GM18520 (cell line): Measurements from ENCODE around the gene TTC23.
A peak's percentile ranks its signal among the peaks of the same experiment; 100 is the strongest.

Source experiments
- ATAC-seq: cut with Tn5 transposase; IDR thresholded peaks from one replicate; pipeline ENCODE4 v1.9.1; 2021; ENCODE audit not compliant: unreplicated experiment

The TTC23 gene, protein sequence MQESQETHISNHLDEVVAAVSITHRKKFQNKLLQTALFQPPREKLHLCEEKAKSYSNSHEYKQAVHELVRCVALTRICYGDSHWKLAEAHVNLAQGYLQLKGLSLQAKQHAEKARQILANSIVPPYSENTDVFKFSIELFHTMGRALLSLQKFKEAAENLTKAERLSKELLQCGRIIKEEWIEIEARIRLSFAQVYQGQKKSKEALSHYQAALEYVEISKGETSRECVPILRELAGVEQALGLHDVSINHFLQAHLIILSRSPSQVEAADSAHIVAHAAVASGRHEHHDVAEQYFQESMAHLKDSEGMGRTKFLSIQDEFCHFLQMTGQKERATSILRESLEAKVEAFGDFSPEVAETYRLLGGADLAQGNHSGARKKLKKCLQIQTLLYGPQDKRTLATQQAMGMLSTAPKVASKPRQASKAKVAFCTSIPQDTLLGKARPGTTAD

DNA sequence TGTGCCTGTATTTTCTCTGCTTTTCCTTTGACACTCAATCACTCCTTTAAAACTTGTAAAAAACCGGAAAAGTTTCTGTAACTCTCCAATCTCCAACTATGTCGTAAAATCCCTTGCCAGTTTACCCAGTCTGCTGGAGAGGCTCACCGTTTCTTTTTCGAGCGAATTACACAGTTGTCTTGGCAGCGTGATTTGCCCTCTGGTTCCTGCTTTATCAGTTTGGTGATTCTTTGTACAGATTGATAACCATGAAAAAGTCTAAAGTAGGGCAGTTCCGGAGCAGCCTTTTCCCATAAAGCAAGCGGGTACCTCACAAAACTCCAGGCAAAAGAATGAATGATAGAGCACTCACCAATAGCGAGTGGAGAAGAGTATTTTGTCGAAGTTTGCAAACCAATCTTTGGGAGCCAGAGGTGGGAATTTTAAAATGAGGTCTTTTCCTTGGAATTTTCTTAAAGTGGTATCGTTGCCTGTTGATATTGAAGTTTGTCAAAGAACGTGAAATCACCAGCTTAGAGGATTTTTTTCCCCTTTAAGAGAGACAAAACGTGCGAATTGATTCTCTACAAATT lies at the start of gene TTC23:
TSS of gene TTC23 (minus strand) at position 312 of the 572 bp plus-strand sequence. CDS start 20,869 bp downstream, outside the sequence.
- no peak for ATAC-seq

DNA sequence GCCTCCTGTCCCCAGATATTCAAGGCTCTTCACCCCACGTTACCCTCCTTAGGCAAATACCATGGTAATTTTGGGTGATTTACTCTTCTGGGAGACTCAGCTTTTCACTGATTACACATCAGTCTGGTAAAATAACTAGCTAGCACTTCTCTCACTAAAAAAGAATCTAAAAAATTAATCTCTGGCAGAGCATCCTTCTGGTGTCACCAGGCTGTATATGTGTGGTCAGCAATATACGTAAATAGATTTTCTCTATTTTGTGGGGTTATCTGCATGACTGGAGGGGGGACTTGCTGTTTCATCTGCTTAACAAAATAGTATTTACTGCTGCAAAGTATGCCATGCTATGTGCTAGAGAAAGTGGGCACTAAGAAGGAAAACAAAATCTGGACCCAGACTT lies 47.0 kb upstream of the TTC23 start:
- no peak for ATAC-seq

DNA sequence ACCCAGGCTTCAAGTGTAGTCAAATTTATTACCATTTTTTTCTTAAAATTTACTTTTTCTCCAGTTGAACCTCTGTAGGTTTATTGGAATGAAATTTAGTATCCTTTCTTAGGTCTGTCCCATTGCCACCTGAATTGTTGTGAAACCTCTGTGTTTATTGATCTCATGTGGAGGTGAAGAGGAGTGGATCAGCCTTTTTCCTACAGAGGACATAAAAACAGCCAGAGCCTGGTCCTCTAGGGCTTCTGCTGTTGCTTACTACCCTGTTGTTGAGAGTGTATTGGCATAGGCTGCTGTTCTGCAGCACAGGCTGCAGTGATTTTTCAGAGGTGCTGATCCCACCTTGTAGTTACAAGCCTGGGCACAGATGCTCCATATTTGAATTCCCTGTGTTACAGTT lies 46.5 kb upstream of the TTC23 start:
- no peak for ATAC-seq

DNA sequence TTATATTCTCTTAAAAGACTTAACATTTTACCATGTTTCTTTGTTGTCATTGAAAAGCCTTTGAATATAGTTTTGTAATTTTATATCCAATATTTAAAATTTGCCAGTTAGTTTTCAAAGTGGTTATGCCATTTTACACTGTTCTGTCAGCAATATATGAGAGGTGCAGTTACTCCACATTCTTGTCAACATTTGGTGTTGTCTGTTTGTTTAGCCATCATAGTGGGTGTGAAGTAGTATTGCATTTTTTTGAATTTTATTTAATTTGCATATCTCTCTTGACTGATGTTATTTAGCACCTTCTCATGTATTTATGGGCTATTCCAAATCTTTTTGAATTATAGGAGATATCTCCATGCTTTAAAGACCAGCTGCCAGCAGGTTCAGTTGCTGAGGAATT lies 42.3 kb upstream of the TTC23 start:
- ATAC-seq, result no peak

DNA sequence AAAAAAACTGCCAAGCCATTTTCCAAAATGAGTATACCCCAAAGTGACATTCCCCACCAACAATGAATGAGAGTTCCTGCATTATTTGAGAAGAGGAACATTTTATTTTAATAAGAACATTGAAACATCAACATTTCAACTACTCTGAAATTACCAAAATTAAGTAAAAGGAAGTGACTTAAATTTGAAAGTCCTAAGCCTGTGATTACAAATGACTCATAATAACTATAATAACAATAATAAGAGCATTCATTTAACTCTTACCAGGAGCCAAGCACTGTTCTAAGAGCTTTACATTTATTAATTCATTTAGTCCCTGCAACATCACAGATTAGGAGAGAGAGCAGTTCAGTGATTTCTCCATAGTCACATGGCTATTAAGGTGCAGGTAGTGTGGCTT lies 34.3 kb upstream of the TTC23 start:
- no peak for ATAC-seq

DNA sequence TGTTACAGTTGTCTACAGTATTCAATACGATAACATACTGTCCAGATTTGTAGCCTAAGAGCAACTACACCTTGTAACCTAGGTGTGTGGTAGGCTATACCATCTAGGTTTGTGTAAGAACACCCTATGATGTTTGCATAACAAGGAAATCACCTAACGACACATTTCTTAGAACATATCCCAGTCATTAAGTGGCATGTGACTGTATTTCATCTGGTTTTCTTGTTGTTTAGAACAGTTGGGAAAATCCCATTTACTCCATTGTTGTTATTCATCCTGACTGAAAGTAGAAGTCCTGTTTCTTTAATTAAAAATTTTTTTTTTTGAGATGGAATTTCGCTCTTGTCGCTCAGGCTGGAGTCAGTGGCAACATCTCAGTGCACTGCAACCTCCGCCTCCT lies 33.2 kb upstream of the TTC23 start:
- ATAC-seq, result no peak

DNA sequence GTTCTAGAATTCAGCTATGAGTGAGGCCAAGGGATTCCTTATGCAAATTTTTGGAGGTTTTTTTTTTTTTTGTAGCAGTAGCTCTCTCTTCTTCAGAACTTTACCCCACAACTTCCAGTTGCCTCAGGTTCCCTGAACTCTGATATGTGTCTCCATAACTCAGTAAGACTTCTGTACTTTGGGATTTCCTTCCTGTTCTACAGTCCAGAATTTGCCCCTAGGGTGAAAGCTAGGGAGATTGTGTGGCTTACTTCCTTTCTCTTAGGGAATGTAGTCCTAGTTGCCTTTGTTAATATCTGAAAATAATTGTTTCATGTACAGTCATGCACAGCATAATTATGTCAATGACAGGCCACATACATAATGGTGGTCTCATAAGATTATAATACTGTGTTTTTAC lies 32.7 kb upstream of the TTC23 start:
- no peak for ATAC-seq

DNA sequence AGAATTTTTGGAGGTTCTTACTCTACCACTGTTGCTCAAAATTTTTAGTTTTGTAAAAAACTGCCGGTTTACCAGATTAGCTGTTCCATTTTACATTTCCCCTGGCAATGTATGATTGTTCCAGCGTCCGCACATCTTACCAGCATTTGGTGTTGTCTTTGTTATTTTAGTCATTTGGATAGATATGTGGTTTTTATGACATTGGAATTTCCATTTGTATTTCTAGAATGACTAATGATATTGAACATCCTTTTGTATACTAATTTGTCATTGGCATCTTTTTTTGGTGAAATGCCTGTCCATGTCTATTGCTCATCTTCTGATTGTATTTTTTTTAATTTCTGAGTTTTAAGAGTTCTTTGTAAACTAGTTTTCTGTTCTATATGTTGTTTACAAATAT lies 30.4 kb upstream of the TTC23 start:
- ATAC-seq, result no peak

DNA sequence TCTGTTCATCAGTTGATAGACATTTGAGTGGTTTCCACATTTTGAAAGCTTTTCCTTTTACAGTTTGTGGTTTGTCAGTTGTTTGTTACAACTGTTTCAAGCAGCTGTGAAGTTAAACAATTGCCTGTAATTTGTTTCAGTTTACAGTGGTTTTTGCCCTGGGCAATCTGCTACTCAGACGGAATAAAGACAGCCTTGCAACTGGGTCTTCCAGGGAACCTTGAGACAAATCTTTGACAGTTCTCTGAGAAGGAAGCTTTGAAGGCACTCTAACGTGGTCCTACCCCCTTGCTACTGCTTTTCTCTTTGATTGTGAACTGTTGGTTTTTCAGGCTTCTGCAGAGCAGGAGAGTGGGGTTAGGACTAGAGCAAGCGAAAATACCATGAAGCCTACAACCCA lies 29.9 kb upstream of the TTC23 start:
- no peak for ATAC-seq

DNA sequence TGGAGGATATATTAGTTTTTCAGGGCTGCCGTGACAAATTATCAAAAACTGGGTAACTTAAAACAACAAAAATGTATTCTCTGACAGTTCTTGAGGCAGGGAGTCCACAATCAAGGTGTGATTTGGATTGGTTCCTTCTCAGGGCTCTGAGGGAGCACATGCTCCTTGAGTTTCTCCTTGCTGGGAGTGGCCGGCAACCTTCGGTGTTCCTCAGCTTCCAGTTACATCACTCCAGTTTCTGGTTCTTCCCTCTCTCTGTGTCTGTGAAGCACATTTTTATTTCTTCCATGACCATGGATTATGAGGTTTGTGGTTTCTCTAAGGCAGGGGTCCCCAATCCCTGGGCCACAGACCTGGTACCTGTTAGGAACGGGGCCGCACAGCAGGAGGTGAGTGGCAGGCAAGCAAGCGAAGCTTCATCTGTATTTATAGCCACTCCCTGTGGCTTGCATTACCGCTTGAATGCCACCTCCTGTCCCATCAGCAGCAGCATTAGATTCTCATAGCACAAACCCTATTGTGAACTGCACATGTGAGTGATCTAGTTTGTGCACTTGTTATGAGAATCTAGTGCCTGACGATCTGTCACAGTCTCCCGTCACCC lies 26.2 kb upstream of the TTC23 start:
- no peak for ATAC-seq

DNA sequence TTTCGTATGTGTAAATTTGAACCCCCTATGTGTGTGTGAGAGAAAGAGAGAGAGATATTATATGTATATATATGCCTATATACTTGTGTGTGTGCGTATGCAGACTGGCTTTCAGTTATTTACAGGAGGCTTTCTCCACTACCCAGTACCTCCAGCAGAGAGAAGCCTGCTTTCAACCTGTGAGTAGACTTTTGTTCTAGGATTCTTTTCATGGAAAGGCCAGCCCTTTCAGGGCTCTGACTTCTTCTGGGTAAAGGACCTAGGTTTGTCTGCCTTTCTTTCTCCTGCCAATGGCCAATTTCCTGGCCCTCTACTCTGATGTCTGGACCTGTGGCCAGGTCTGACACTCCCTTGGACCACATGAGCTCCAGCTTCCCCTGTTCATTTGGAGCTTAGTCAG lies 25.7 kb upstream of the TTC23 start:
- ATAC-seq, result no peak

DNA sequence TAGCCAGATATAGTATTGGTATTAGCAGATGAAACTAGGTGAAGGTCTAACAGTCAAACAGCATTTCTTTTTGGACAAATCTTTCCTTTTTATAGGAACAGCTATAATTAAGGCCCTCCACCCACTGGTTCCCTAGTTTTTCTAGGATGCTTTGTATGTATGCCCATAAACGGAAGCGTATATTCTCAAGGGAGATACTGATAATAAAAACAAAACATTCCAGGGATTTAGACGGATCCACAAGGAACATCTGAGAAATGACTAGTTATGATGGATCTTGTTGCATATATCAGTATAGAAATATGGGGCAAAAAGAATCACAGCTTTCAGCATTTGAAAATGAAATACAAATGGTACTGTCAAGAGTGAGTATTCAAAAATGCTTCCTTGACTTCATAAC lies 24.4 kb upstream of the TTC23 start:
- ATAC-seq, result no peak

DNA sequence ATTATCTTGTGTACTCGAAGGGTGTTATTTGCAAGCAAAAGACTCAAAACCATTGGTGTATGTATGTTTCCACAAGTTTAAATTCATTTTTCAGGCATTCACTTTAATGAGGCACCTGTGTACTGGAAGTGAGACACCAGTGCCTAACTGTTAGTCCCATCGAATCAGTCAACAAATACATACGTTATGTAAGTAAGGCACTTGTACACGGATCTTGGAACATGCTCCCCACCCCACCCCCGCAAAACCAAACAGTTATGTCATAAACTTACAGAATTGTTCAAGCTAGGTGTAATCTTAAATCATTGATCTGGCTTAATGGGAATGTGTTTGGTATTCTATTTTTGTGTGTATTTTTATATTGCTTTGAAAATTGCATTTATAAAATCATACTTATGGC lies 19.1 kb upstream of the TTC23 start:
- ATAC-seq, result no peak

DNA sequence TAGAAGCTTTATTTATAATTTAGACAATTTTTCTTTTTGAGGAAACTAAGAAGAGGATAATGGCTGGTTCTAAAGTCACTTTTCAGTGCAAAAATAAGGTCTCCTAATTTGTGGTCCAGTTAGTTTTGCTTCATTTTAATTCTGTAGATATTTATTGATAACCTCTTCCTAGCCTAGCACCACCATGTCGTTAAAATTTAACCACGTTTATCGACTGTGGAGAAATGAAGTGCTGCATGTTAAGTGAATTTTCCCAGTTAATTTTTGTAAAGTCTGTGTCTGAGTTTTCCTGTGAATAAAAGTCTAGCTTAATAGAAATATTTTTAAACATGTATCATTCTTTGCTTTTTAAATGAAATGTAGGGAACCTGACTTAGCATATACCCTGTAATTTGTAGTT lies 18.6 kb upstream of the TTC23 start:
- no peak for ATAC-seq

DNA sequence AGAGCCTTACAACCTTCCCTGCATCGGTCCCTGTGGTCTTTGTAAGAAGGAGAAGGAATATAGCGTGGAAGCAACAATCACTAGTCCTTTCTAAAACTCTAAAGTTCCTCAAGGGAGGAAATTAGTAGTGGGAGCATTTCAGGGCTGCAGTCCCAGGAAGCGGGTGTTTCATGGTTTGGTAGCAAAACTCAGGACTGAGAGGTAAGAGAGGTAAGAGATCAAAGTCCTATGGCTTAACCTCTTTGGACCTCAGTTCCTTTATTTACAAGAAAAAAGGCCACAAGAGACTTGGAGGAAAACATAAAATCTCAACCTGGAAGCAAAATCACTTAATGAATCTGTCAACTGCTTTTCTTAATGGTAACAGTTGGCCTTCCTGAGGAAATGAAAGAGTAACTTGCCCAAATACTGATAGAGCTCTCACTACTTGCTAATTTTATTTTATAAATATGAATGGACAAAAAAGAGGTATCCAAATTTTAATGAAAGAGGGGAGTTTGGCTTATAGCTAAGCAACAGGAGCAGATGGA lies 16.2 kb upstream of the TTC23 start:
- no peak for ATAC-seq

DNA sequence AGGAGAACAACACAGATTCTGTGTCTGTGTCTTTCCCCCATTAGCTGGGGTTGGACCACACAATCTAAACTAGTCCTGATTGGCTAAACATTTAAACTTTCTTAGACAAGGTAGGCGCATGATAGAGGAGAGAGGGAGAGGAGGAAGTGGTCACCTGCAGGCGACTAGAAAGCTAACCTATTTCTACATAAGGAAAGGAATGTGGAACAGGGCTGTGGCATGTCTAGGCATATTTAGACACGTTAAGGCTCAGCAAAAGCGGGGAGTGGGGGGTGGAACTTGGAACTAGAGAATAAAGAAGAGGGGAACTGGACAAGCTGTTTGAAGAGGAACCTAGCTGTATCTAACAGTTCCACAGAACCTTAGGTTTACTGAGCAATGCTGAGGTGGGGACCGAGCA lies 14.7 kb upstream of the TTC23 start:
- no peak for ATAC-seq

DNA sequence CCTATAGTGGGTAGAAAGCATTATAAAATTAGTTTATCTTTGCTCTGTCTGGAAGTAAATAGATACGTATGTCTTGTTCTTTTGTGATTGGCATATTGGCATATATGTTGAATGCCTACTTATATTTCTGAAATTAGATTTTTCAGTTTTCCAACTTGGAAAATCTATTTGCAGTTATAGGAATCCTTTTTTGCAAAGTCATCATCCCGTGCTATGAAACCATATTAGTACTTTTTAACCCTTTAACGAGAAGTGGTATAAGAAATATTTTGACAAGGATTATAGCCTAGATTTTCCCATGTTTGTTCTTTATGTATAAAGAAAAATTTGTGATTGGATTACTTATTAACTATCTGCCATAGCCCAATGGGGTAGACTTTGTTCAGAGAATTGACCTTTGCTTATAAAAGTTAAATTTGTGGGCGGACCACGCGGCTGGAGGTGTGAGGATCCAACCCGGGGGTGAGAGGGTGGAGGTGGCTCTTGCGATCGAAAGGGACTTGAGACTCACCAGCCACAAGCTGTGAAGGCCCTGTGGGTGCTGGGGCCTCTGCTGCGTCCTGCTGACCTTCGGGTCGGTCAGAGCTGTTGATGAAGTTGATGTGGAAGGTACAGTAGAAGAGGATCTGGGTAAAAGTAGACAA lies 7.8 kb upstream of the TTC23 start:
- ATAC-seq, result no peak

DNA sequence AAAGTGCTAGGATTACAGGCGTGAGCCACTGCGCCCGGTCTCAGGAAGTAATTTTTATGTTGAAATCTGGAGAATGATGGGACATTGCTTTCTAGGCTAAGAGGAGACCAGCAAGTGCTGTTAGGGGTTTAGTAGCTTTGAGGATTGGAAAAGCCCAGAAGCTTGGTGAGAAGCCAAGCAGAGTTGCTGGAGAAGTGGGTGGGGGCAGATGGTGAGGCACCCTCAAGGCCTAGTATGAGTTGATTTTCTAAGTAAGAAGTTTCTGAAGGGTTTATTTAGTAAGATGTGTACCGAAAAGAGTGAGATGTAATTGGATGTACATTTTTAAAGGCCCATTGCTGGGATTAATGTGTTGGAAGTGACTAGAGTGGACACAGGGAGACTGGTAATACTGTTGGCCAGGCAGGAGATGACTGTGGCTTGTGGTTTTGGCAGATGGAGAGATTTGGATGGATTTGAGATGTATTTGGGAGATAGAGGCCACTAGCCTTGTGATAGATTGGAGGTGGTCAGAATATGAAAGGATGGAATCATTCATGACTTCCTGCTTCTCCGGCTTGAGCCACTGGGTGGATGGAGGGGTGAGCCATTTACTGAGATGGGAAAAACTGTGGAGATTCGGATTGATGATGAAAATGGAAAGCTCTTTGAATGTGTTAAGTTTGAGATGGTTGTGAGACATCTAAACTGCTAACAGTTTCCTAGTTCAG lies 4.2 kb upstream of the TTC23 start:
- ATAC-seq, result no peak

DNA sequence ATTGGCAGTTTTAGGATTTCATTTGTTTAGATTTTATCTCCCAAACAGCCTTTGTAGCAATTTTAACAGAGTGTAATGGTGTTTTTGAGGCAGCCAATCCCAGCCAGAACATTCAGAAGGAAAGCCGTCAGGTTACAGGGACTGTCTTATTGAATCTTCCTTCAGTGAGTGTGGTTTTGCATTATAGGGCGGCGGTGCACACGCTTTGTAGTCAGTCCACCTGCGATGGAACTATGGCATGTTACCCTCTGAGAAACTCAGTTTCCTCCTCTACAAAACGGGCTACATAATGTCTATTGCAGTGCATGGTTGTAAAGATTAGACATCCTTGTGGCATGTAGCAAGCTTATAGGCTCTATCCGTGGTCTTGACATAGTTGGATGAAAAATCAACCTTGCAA lies 2.9 kb upstream of the TTC23 start:
- ATAC-seq, result no peak

DNA sequence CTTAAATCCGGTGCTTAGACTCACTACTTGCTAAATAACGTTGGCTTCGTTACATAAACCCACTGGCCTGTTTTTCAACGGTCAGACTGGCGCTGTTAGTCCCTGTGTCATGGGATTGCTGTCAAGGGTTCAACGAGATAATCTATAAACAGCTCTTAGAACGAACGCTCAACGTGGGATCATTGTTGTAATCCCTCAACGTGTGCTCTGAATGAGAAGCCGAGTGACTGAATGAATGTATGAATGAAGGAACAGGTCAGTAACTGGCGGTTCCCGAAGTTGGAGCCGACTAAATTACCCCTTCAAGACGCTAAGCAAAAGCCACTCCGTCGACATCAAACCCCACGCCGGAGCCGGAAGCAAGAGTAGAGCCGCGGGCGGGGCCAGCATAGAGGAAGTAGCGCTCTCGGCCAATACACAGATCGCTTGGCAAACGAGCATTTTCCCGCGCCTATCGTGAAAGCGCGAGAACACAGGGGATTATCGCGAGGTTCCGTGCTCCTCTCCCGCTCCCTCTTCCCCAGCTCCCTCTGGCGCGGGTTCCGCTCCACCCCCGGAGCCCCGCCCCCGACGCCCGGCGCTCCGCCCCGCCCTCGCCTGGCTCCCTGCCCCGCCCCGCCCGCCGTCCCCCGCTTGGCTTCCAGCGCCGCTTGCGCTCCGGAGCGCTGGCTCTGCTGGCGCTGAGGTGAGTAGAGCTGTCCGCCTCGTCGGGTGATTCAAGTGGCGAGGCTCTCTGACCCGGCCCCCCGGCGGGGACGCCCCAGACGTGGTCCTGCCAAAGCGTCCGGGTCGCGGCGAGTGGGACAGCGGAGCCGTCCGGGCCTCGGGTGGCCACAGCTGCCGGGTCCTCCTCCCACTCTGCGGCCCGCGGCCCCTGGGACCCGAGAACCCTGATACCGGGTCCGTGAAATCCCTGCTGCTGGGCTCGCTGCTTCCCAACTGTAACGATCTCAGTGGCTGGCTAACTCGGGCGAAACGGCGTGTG lies 1.8 kb upstream of the TTC23 start, which contains the start of gene LRRC28:
TSS of gene LRRC28 (plus strand) at position 625 of the 985 bp plus-strand sequence. CDS start 4,477 bp downstream, outside the sequence.
- ATAC-seq, result peak; percentile 90
